Activated CD8-positive, alpha-beta memory T cell treated with anti-CD3 and anti-CD28 coated beads for 1 hour (primary cell): ENCODE data around the gene UCHL3.
"Not testable (repeated sequence)": the region's sequence is repeated elsewhere in the genome, so short reads cannot be mapped to it uniquely, and the experiment has no call there.

Experiments used
- DNase-seq, 2 donors: peaks; one replicate each; pipeline ENCODE4 v3.0.0-alpha.2; 2020; ENCODE audit warnings: low read depth in 1 of 2; ENCODE audit errors: extremely low read depth in 1 of 2

Gene UCHL3

GRCh38 chr13:75545386-75545785 lies 4.2 kb upstream of the UCHL3 start:
- DNase-seq: not testable (repeated sequence)

DNA sequence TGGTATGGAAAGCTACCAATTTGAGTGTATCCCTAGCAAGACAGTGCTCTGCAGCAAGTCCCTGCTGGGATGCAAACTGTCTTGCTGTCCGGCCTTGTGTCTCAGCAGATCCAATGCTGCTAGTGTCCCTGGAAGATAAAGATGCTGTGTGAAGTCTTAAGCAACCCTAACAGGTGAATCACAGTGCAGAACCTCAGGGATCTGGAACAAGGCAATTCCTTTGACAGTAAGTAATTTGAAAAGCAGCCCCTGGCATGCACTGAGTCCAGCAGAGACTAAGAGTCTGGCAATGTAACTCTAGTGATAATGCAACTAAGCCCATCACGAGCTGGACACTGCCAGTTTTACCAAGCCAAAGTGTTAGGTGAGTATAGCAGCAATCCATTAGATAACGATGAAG lies 1.7 kb upstream of the UCHL3 start:
- no peak for DNase-seq

DNA sequence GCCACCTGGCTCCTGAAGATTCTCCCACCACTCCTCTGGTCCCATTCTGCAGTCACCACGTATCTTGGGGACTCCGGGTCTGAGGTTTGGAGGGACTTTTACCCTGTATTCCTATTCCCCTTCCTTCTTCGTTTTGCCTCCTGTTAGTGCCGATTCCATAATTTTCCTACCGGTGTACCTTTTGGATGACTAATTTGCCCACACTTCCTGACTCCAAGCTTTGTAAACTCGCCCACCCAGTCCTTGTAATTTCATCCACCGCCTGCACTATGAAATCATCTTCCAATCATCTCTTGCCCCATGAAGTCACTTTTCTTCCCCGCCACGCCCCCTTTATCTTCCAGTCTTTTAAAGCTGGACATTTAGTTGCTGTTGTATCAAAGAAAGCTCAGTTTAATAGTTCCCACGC lies 572 bp downstream of the UCHL3 start:
- no peak for DNase-seq

GRCh38 chr13:75554464-75554863 lies 4.9 kb downstream of the UCHL3 start:
- DNase-seq: no peak

DNA sequence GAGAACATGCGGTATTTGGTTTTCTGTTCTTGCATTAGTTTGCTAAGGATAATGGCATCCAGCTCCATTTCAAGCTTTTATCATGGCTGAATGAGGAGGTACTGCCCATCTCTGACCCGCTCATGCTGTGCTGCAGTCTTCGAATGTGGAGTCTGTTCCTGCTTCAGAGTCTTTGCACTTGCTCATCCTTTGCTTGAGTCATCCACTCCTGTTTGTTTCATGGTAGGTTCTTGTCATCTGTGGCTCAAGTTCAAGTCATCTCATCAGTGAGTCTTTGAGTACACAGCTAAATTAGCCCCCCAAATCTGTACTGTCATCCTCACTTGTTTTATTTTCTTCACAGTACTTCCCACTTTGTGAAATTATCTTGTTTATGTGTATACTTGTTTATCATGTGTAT lies 5.4 kb downstream of the UCHL3 start:
- no peak for DNase-seq

- DNase-seq: no peak
Observed at GRCh38 chr13:75555836-75556235, 6.2 kb downstream of the UCHL3 start.

DNA sequence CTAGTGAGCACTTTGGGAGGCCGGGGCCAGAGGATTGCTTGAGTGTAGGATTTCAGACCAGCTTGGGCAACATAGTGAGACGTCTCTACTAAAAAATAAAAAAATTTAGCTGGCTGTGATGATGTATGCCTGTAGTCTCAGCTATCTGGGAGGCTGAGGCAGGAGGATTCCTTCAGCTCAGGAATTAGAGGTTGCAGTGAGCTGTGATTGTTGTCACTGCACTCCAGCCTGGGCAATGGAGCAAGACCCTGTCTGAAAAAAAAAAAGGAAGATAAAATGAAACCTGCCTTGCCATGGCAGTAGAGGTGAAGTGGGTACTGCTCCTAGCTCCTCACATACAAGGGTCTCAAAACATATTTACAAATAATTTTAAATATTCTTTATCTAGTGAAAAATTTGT lies 7.4 kb downstream of the UCHL3 start:
- no peak for DNase-seq

DNA sequence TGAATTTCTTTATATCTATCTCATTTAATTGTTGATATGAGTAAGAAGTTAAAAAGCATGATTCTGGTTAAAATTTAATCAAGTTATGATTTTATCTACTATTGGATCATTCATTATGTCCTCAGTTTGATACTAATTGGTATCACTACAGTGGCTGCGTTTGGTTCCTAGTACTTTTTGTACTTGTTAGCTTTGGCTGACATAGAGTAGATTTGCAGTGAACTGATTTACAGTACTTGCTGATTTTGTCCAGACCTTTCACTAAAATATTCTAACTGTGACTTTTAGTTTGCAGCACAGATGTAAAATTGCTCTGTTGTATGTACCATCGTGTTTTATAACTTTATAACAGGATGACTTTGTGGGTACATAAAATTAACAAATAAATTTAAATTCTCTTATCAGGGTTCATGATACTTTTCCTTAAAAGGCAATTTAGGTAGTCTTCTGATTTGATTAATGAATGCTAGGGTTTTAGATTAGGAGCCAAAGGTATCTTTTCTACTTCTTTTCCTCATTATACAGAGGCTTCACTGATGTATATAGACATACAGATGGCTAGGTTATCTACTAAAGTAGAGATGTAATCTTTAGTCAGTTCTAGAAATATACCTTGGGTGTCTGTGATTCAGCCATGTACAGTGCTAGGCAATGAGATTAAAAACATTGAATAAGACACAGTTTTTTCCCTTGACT lies 8.7 kb downstream of the UCHL3 start:
- DNase-seq: no peak

GRCh38 chr13:75566658-75567057 lies 17.1 kb downstream of the UCHL3 start:
- DNase-seq: no peak

- DNase-seq: no peak
Observed at GRCh38 chr13:75569576-75569975, 20.0 kb downstream of the UCHL3 start.

DNA sequence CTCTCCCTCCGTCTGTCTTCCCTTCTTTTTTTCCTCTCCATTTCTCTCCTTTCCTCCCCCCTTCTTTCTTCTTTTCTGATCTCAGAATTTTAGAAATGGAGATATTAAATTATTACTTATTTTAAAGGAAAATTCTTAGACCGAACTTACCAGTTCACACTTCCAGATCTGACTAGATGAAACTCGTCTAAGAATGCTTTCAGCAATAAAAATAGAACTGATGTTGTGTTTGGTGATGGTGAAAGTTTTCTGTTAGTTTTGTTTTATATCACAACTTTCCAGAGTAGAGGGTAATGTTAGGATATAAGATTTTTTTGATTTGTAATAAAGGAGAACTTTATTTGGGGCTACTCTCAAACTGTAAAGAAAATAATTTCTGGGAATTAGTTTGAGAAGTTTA lies 29.9 kb downstream of the UCHL3 start:
- no peak for DNase-seq

- no peak for DNase-seq
Observed at GRCh38 chr13:75581874-75582640, 32.5 kb downstream of the UCHL3 start.

GRCh38 chr13:75583091-75583490 lies 33.5 kb downstream of the UCHL3 start:
- DNase-seq: no peak

GRCh38 chr13:75585153-75585552 lies 35.6 kb downstream of the UCHL3 start:
- DNase-seq: no peak

GRCh38 chr13:75587679-75588078 lies 38.1 kb downstream of the UCHL3 start:
- no peak for DNase-seq

- DNase-seq: no peak
Observed at GRCh38 chr13:75596657-75597182, 47.1 kb downstream of the UCHL3 start.

GRCh38 chr13:75600371-75600770 lies 50.8 kb downstream of the UCHL3 start:
- DNase-seq: no peak

GRCh38 chr13:75603038-75603437 lies 53.4 kb downstream of the UCHL3 start:
- no peak for DNase-seq

- no peak for DNase-seq
Observed at GRCh38 chr13:75607447-75607846, 57.9 kb downstream of the UCHL3 start.

DNA sequence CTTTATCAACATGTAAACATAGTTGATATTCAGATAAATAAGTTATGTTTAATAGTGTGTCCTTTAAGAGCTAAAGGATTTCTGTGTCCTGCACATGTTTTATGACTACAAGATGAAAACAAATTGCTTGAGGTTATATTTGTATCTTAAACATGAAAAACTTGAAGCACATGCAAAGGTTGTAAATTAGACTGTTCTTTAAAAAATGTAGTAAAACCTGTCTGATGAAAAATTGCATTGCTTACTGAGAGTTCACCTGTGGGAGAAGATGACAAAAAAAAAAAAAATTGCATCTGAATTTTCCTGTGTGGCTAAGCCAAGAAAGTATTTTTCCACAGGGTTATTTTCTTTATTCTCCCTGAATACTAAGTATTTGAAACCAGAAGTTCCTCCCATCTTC lies 60.9 kb downstream of the UCHL3 start:
- DNase-seq: no peak

GRCh38 chr13:75612354-75612753 lies 62.8 kb downstream of the UCHL3 start:
- DNase-seq: no peak

DNA sequence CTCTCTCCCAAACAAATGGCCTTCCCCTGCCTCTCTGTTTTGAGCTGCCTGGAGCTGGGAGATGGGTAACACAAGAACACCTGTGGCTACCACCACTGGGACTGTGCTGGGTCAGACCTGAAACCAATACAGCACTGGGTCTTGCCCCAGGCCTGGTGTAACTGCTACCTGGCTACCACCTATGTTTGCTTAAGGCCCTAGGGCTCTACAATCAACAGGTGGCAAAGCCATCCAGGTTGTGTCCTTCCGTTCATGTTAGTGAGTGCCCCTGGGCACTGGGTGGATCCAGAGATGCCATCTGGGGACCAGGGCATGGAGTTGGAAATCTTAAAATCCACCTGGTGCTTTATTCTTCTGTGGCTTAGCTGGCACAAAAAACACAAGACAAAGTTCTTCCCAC lies 67.6 kb downstream of the UCHL3 start:
- DNase-seq: no peak
